ENCODE results near the gene TTYH3. TPM values are rescaled to one million over a fixed set of nuclear protein-coding genes. Genes with fewer than 3 reads are reported as not detected.

The TTYH3 gene
- total RNA-seq (2021), result 122 TPM in 2 replicates
- long read RNA-seq, full-length matches to known transcripts, result 3 of 77 reads
- long read RNA-seq, partial matches to known transcripts, result 6 of 77 reads
- long read RNA-seq, other reads (novel, unspliced or antisense), result 68 of 77 reads

GRCh38 chr7:2631946-2632732 is at the start of gene TTYH3:
TSS of gene TTYH3 (plus strand) at chr7:2631986. CDS start at chr7:2632156, 170 bp downstream.
- no peak within 1 kb of the TSS for H2BK20ac ChIP-seq (ENCODE audit: low read depth, low read length, poor library complexity, severe bottlenecking)
- no peak for TF ChIP-seq CTCF (conservative IDR thresholded peaks at IDR 0.05)
- no peaks in the 10 kb centered on the region for H3K4me1 ChIP-seq (ENCODE audit: insufficient read depth, low read length)
- H3K23ac ChIP-seq (ENCODE audit: insufficient read length, low read depth, low read length), result no peak within 1 kb of the TSS
- peaks cover 14 to 19% of the 10 kb centered on the region in 2 experiments for H3K4me1 Mint-ChIP-seq
- no peak within 1 kb of the TSS for H3K4ac ChIP-seq (ENCODE audit: low read depth, low read length)
- no peak within 1 kb of the TSS for H2BK120ac ChIP-seq (ENCODE audit: low read depth, low read length, poor library complexity, severe bottlenecking)
- H3K9me3 Mint-ChIP-seq, result no peaks in the 10 kb centered on the region
- H3K27me3 Mint-ChIP-seq (ENCODE audit: low read depth), result no peaks in the 10 kb centered on the region
- peak within 1 kb of the TSS; percentile 89 to 96 (median 91) for H3K27ac Mint-ChIP-seq
- H3K14ac ChIP-seq (ENCODE audit: insufficient read depth, low read length), result peak within 1 kb of the TSS; percentile 78
- peaks cover 39% of the 10 kb centered on the region; the same call in 1 of the 2 replicates for H3K79me2 ChIP-seq (ENCODE audit: insufficient read depth, low read length)
- no peak within 1 kb of the TSS for H2BK5ac ChIP-seq (ENCODE audit: insufficient read length, low read length)
- H3K79me1 ChIP-seq (ENCODE audit: insufficient read depth, low read depth, low read length, poor library complexity, severe bottlenecking), result peaks cover 4% of the 10 kb centered on the region
- H3K23me2 ChIP-seq (ENCODE audit: insufficient read length, low read depth, low read length, poor library complexity, severe bottlenecking), result peaks cover 18% of the 10 kb centered on the region
- H4K91ac ChIP-seq (ENCODE audit: insufficient read length, low read depth, low read length), result no peak within 1 kb of the TSS
- H4K5ac ChIP-seq (ENCODE audit: insufficient read length, low read depth, low read length), result no peak within 1 kb of the TSS
- H3K27me3 ChIP-seq (ENCODE audit: insufficient read depth, low read length), result no peaks in the 10 kb centered on the region
- no CpG with 5 or more reads among the region's 62 CpGs for WGBS (ENCODE audit: extremely low coverage, insufficient read length, low lambda C conversion rate)
- no peak within 1 kb of the TSS for H2BK15ac ChIP-seq (ENCODE audit: low read depth, low read length)
- H3T11ph ChIP-seq (ENCODE audit: low read length), result no peak within 1 kb of the TSS
- peak within 1 kb of the TSS; percentile 83 for H3K4me2 ChIP-seq (ENCODE audit: insufficient read depth, insufficient read length, low read length)
- H4K20me1 ChIP-seq (ENCODE audit: control insufficient read depth, insufficient read depth, insufficient read length), result peaks cover 4% of the 10 kb centered on the region
- peak within 1 kb of the TSS; percentile 83 for H3K9ac ChIP-seq (ENCODE audit: extremely low read depth, insufficient read length, low read length)
- DNase-seq, result no peak
- H3K27ac ChIP-seq (ENCODE audit: insufficient read length, low read depth, low read length), result no peak within 1 kb of the TSS
- no peaks in the 10 kb centered on the region for H3K9me3 ChIP-seq (ENCODE audit: control insufficient read depth, low read depth, low read length)
- H2AFZ ChIP-seq (ENCODE audit: low read length), result no peak within 1 kb of the TSS
- no peak within 1 kb of the TSS for H4K8ac ChIP-seq (replicated peaks; ENCODE audit: insufficient read length, low read depth, low read length)
- no peak within 1 kb of the TSS for H2AK5ac ChIP-seq (ENCODE audit: insufficient read length, low read length)
- H2BK12ac ChIP-seq (ENCODE audit: insufficient read length, low read depth, low read length), result no peak within 1 kb of the TSS
- H3K18ac ChIP-seq (ENCODE audit: insufficient read length, low read depth, low read length), result peak within 1 kb of the TSS; percentile 51
- peak within 1 kb of the TSS; percentile 85 to 95 for H3K4me3 Mint-ChIP-seq
- no peak within 1 kb of the TSS for H3K56ac ChIP-seq (ENCODE audit: insufficient read length, low read depth, low read length)
- H3K36me3 Mint-ChIP-seq (ENCODE audit: insufficient read depth in 1 of 3, low read depth in 3 of 3), result peaks cover 1 to 8% (median 7%) of the 10 kb centered on the region in 3 experiments; a peak in 5 of 7 replicates
